AG09309 (cell line): Measurements from ENCODE around the gene NOX3.

ENCODE experiments used
- DNase-seq: peaks from one replicate; pipeline ENCODE4 v3.0.0-alpha.2; 2010; ENCODE audit warnings: low read depth
- H3K4me3 ChIP-seq: 2 replicates; pipeline ENCODE4 v1.5.1; 2011; ENCODE audit warnings: mild to moderate bottlenecking, low read depth, low read length, moderate library complexity; ENCODE audit not compliant: control insufficient read depth
- TF ChIP-seq, protein P1 (sequence below): IDR thresholded peaks from 2 replicates; pipeline ENCODE4 v1.5.1; 2011; ENCODE audit warnings: mild to moderate bottlenecking, low read depth, low read length, inconsistent platforms; ENCODE audit not compliant: insufficient read depth, control insufficient read depth; ENCODE audit errors: missing control alignments

Gene NOX3

DNA sequence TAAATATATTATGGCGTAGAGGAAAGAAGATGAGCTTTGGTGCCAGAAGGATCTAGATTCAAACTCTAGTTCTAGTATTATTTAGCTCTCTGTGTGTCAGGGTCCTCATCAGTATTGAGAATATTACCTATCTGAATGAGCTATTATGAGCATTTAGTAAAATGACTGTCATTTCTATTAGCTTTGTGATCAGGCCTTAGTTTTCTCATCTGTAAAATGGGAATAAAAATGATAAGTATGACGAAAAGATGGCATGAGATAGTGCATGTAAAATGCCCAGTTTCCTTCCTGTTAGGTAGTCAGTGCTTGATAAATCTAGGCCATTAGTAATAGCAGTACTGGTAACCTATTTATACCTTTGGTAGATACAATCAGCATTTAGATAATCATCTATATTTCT, 35.1 kb downstream of the NOX3 start:
- DNase-seq: no peak
- H3K4me3 ChIP-seq: no peak overlapping the region
- TF ChIP-seq, protein P1, sequence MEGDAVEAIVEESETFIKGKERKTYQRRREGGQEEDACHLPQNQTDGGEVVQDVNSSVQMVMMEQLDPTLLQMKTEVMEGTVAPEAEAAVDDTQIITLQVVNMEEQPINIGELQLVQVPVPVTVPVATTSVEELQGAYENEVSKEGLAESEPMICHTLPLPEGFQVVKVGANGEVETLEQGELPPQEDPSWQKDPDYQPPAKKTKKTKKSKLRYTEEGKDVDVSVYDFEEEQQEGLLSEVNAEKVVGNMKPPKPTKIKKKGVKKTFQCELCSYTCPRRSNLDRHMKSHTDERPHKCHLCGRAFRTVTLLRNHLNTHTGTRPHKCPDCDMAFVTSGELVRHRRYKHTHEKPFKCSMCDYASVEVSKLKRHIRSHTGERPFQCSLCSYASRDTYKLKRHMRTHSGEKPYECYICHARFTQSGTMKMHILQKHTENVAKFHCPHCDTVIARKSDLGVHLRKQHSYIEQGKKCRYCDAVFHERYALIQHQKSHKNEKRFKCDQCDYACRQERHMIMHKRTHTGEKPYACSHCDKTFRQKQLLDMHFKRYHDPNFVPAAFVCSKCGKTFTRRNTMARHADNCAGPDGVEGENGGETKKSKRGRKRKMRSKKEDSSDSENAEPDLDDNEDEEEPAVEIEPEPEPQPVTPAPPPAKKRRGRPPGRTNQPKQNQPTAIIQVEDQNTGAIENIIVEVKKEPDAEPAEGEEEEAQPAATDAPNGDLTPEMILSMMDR: no peak

DNA sequence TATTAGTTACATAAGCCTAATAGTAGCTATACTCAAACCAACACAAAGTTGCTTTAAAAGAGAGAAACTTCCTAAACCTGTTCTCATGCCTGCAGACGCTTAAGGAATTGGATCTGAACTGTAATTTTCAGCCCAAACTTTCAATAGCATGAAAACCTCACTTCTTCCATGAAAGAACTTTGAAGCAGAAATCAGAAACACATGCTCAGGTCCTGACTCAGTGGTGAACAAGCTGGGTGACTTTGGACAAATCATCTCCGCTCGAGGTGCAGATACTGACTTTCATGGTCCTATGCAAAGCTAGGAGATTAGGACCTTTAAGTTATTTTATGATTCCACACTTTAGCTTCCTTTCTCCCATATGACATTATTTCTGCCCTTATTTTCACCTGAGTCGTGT, 36.5 kb downstream of the NOX3 start:
- DNase-seq: peak; percentile 17
- no peak overlapping the region for H3K4me3 ChIP-seq
- TF ChIP-seq, protein P1: no peak

DNA sequence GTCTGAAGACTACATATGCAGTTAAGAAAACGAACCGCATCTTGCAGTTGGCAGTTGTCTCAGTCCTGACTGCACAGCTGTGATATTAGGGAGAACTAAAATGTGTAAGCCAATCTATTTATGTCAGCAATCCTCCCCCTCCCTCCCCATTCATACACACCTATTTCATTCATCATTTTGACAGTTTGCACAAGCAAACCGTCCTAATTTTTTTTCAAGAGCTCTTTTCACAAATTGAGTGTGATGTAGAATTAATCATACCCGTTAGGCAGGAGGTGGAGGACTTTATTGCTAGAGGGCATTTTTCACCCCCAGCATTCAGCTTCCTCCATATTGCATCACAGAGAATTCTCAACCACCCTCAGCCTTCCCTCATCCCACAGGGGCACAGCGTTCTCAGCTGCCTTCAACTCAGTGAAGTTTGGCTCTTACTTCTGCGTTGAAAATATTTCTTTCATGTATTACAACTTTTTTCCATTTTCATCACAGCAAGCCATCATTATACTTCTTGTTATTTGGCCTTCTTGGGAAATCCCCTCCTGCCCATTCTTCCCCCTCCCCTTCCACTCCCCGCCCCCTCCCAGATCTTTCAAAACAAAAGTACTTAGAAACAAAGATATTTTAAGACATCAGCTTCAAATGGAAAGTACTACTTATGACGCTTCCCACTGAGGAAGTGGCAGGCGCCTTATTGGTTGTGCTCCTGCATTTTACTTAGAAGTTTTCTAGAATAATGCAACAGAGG, 37.5 kb downstream of the NOX3 start:
- peak; percentile 67 for DNase-seq
- TF ChIP-seq, protein P1: no peak
- H3K4me3 ChIP-seq: peak overlapping the region; percentile 28

DNA sequence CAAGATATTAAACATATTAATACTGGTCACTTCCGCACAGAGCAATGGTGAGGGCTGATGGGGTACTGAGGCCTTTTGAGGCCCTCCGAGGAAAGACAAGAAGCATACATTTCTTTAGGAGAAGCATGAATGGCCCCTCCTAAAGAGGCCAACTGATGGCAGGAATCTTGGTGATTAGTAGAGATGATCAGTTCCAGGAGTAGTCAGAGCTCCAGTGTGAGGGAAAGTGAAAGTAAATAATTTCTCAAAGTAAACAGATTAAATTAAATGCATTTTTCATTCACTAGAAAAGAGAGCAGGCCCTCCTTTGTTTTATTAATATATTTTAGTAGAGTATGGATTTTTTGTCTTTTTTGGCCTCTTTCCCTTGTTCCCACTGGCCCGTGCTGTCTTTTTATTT, 38.2 kb downstream of the NOX3 start:
- TF ChIP-seq, protein P1: no peak
- no peak for DNase-seq
- no peak overlapping the region for H3K4me3 ChIP-seq

DNA sequence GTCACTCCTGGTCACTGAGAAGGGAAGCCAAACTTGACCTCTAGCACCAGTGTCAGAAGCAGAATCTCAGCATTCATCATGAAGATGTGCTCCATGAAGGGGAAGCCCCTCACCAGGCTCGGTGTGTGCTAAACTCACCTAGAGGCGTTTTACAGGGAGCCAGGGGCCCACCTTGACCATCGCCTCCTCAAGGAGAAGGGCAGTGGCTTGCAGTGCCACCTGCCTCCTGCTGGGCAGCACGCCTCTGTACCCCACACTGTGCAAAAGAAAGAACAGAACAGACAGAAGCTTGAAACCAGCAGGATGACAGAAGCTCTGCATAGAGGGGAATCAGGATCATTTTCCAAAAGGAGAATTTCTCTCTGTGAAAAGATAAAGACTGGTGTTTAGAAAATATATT, 39.7 kb downstream of the NOX3 start:
- TF ChIP-seq, protein P1: no peak
- H3K4me3 ChIP-seq: no peak overlapping the region
- DNase-seq: no peak

DNA sequence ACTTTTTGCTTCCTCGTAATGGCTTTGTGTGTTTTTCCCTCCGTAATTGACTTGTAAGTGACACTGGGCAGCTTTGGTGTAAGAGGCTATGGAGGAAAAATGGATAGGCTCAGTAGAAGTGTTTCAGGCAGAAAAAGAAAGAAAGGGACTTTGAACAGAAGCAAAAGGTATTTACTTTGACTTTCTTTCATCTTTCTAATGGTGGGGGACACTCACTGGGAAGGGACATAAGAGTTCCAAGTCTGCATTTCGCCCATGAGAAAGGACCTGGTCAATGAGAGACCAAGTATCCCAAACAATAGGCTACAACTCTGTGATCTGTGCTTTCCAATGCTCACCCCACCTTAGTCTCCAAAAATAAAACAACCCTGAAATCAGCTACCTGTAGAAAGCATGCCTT, 41.6 kb downstream of the NOX3 start:
- no peak overlapping the region for H3K4me3 ChIP-seq
- DNase-seq: no peak
- TF ChIP-seq, protein P1: no peak

DNA sequence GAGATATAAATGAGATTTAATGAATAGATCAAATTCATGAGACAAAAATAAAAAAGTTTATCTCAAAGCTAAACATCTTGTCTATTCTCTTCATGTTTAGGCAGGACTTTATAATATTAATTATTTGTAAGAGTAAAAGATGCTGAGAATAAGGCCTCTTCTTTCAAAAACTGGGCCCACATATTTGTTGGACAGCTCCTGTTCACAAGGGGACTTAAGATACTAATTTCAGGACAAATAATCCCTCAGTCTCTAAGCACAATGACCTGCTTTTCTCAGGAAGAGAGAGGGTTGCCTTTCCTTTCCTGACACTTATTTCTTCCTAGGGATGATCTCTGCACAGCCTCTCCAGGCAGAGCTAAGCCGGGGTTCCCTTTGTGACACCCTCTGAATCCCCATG, 43.3 kb downstream of the NOX3 start:
- TF ChIP-seq, protein P1: no peak
- H3K4me3 ChIP-seq: no peak overlapping the region
- DNase-seq: no peak
